Stimulated activated CD4-positive, alpha-beta T cell treated with anti-CD3 and anti-CD28 coated beads, Interleukin-1b, Interleukin-23, amount 100 ng/mL, for 24 hours (primary cell): ENCODE data around the gene STX4.
A peak's percentile ranks its signal among the peaks of the same experiment; 100 is the strongest.

Experiments
- DNase-seq, 4 experiments: peaks; one replicate each; pipeline ENCODE4 v3.0.0-alpha.2; 2020; ENCODE audit warnings: low read depth in 4 of 4, low spot score in 1 of 4

Gene STX4

GRCh38 chr16:31020536-31020935 lies 12.8 kb upstream of the STX4 start:
- no peak for DNase-seq

- DNase-seq = no peak
Measured at GRCh38 chr16:31022544-31023251, 10.7 kb upstream of the STX4 start.

- no peak for DNase-seq
Measured at GRCh38 chr16:31023252-31023602, 10.1 kb upstream of the STX4 start.

- no peak for DNase-seq
Measured at GRCh38 chr16:31023627-31024226, 9.6 kb upstream of the STX4 start.

GRCh38 chr16:31025339-31025738 lies 8.0 kb upstream of the STX4 start:
- DNase-seq = no peak

- DNase-seq = no peak
Measured at GRCh38 chr16:31029272-31029671, 4.1 kb upstream of the STX4 start.

GRCh38 chr16:31031276-31031675 lies 2.1 kb upstream of the STX4 start:
- no peak for DNase-seq

GRCh38 chr16:31033709-31034492 lies 543 bp downstream of the STX4 start:
- peak; percentile 68 to 83 (median 81) for DNase-seq

GRCh38 chr16:31036691-31037090 lies 3.3 kb downstream of the STX4 start:
- DNase-seq = no peak

- no peak for DNase-seq
Measured at GRCh38 chr16:31038993-31039392, 5.6 kb downstream of the STX4 start.

GRCh38 chr16:31042866-31043265 lies 9.5 kb downstream of the STX4 start:
- no peak for DNase-seq

- DNase-seq = no peak
Measured at GRCh38 chr16:31043352-31043751, 10.0 kb downstream of the STX4 start.

- DNase-seq = no peak
Measured at GRCh38 chr16:31043898-31044481, 10.6 kb downstream of the STX4 start.

GRCh38 chr16:31050280-31051030 lies 17.1 kb downstream of the STX4 start:
- no peak for DNase-seq

- no peak for DNase-seq
Measured at GRCh38 chr16:31052114-31052513, 18.8 kb downstream of the STX4 start.

- no peak for DNase-seq
Measured at GRCh38 chr16:31055613-31056012, 22.3 kb downstream of the STX4 start.

GRCh38 chr16:31061126-31061812 lies 27.9 kb downstream of the STX4 start:
- no peak for DNase-seq

GRCh38 chr16:31061813-31062440 lies 28.6 kb downstream of the STX4 start:
- no peak for DNase-seq

GRCh38 chr16:31063495-31063842 lies 30.1 kb downstream of the STX4 start:
- no peak for DNase-seq
